HG03097 (cell line): ENCODE measurements around the gene CDH15.
"Not testable (repeated sequence)": the region's sequence is repeated elsewhere in the genome, so short reads cannot be mapped to it uniquely, and the experiment has no call there.

Source experiments
- ATAC-seq: cut with Tn5 transposase; IDR thresholded peaks from one replicate; pipeline ENCODE4 v1.9.1; 2021; ENCODE audit not compliant: unreplicated experiment, low FRiP score

Gene CDH15

GRCh38 chr16:89154390-89155183 lies 17.0 kb upstream of the CDH15 start:
- no peak for ATAC-seq

DNA sequence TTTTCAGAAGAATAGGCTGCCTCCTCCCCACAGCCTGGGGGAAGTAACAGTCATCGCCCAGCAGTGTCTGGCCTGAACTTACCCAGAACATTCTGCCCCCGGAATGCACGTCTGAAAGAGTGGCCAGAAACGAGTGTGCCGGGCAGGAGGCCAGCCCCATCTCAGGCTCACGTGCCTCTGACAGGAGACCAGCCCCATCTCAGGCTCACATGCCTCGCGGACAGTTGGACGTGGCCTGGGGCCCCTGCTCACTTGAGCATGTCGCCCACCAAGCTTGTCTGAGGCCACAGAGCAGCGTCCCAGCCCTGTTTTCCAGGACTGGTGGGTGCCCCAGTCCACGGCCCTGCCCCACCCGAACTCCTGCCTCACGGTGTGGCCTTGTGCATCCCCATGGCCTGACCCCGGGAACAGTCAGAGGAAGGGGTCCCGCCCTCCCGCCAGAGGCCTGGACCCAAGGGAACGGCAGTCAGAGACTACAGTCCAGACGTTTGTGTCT lies 16.3 kb upstream of the CDH15 start:
- ATAC-seq, result no peak

- ATAC-seq, result no peak
Observed at GRCh38 chr16:89155851-89156739, 15.5 kb upstream of the CDH15 start.

DNA sequence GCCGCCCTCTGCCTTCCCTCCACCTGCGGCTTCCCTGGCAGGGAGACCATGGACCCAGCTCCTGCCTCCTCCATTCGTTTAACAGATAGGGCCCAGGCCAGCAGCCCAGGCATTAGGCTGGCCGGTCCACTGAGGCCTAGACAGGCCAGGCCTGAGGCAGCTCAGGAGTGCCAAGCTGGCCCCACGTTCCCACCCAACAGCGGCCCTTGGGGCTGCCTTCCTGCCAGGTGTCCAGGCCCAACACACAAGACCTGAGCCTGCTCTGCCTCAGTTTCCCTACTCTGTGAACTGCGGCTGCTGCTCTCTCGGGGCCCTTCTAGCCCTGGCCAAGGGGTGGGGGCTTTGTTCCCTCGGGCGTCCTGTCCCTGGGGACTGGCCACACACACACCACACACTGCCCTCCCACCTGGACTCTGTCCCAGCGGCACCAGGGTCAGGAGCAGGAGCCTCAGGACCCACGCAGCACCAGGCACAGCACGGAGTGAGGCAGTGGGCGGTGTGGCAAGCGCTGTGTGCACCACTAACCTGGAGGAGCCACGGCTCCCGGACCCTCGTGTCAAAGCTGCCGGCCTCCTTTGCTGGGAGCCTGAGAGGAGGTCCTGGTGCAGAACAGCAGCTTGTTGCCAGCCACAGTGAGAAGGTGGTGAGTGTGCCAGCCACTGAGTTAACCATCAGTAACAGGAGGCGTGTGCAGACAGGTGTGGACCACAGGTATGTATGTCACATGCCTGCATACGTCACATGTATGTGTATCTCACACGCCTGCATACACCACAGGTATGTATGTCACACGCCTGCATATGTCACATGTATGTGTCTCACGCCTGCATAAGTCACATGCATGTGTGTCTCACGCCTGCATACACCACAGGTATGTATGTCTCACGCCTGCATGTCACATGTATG lies 14.6 kb upstream of the CDH15 start:
- ATAC-seq, result no peak

- no peak for ATAC-seq
Observed at GRCh38 chr16:89157778-89158177, 13.8 kb upstream of the CDH15 start.

GRCh38 chr16:89159066-89159849 lies 12.3 kb upstream of the CDH15 start:
- no peak for ATAC-seq

- ATAC-seq, result no peak
Observed at GRCh38 chr16:89159850-89160354, 11.6 kb upstream of the CDH15 start.

- ATAC-seq, result no peak
Observed at GRCh38 chr16:89160977-89161701, 10.4 kb upstream of the CDH15 start.

DNA sequence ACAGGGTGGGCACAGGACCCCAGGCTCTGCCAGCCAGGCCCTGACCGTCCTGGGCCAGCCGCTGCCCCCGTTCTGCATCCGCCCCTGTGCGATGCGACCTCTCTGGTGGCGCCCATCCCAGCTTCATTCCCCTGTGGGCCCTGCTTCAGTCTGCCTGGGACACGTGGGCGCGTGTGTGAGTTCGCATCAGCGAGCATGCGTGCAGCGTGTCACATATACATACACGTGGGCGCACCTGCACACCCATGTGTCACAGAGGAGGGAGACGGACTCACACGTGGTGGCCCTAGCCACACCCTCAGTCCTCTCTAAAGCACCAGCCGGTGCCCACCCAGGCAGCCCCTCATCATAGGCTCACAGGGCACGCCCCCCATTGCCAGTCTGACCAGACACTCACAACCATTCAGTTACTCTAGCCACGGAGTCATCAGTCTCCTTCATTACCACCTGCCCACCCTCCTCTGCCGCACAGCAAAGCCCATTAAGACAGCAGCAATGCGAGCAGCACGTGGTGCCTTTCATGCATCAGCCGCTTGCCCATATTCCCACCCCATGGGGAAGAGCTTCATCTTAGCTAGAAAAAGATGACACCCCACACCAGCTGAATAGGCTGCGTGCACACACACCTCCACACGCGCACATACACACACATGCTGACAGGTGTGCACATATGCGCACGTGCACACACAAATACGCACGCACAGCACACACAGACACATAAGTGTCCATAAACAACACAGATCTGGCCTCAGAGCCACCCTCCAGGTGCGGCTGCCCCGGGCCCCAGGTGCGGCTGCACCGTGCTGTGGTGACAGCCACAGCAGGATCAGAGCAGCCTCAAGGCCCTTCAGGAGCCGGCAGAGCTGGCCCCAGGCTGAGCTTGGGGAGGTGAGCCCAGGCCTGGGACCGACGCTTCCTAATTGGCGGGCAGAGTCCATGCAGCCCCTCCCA lies 9.5 kb upstream of the CDH15 start:
- ATAC-seq, result no peak

GRCh38 chr16:89163297-89163696 lies 8.3 kb upstream of the CDH15 start:
- no peak for ATAC-seq

DNA sequence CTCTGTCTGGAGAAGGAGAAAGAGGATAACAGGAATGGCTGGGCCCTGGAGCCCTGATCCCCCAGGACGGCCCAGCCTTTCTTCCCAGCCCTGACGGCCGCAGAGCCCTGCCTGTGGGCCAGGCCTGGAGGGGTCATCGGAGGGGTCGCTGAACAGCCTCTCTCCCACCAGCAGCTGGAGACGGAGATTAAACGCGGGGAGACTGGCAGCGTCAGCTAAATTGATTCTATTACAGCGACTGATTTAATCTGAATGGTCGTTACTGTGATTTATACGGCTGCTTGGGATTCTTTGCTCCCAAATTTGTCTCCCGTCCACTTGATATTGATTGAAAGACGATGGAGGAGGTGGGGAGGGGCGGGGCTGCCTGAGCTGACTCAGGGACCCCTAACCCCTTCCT lies 7.1 kb upstream of the CDH15 start:
- no peak for ATAC-seq

- ATAC-seq, result no peak
Observed at GRCh38 chr16:89164847-89165680, 6.5 kb upstream of the CDH15 start.

- ATAC-seq, result not testable (repeated sequence)
Observed at GRCh38 chr16:89165681-89165979, 5.9 kb upstream of the CDH15 start.

DNA sequence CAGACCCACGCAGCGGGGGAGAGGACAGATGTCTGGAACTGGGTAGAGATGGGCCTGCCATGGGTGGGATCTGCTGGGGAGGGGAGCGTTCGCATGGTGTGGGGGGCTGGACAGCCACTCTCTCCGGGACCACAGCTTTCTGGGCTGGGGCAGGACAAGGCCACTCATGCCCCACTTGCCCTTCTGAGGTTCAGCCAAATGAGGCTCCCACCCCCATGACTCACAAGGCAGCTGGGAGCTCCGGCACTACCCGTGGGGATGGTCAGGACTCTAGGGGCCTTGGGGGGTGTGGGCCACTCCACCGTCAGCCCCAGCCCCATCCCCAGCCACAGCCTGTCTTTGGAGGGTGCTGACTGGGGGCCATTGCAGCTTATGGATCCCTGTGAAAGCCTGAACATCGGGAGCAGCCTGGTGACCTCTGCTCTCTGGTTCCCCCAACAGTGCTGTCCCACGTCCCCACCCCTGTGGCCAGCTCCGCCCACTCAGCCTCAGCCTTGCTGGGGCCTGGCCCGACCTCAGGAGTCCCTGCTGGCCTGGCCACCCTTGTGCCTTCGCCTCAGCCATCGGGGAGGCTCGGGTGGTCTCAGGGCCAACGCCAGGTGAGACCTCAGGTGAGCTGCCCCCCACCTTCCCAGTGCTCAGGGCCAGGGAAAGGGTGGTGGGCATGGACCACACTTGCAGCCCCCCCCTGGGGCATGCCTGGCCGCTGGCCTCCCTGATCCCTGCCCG lies 4.7 kb upstream of the CDH15 start:
- ATAC-seq, result no peak

DNA sequence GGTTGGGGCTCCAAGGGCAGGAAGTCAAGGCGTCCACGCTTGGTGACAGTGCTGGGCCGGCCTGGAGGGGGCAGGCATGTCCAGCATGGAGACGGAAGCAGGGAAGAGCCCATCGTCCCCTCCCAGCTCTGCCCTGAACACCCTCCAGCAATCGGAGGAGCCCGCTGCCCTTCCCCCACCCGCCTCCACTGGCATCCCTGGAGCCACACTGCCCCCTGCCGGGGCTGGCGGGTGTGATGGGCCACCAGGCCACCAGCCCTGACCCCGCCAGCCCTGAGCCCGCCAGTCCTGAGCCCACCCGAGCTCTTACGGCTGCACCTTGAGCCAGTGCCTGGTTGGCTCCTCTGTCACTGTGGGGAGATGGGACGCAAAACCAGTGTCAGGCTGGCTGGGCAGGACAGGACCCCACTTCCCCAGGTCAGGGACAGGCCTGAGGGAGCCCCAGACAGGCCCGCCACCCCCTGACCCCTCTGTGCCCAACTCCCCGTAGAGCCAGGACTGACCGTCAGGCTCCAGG lies 4.1 kb upstream of the CDH15 start:
- no peak for ATAC-seq
